Natural killer cell treated with Interleukin-12 subunit alpha and Interleukin-12 subunit beta and Interleukin-15 and Interleukin-18, amount 100 ng/mL, for 72 hours (primary cell): ENCODE measurements around the gene OPTC. TPM values are rescaled to one million over a fixed set of nuclear protein-coding genes. Genes with fewer than 3 reads are reported as not detected.
"Not testable (repeated sequence)": the region's sequence is repeated elsewhere in the genome, so short reads cannot be mapped to it uniquely, and the experiment has no call there.

ENCODE experiments used
- ATAC-seq, 2 donors: fragments of 150-1000 bp; cut with Tn5 transposase in 1 of 2; sonication (Bioruptor Pico), chemical (Tn5 transposase) in 1 of 2; 2 replicates each; pipeline ENCODE4 v1.10.0; 2021
- DNase-seq: peaks from one replicate; pipeline ENCODE4 v3.0.0; 2022; ENCODE audit warnings: low spot score
- H3K27ac Mint-ChIP-seq, 2 donors: 1 replicate in 1 of 2; 2 replicates in 1 of 2; pipeline ENCODE4 v1.8.0; 2022; ENCODE audit warnings: mixed read lengths in 2 of 2, mild to moderate bottlenecking in 1 of 2, moderate library complexity in 1 of 2
- H3K27me3 Mint-ChIP-seq, 2 donors: 1 replicate in 1 of 2; 2 replicates in 1 of 2; pipeline ENCODE4 v1.8.0; 2022; ENCODE audit warnings: mixed read lengths in 2 of 2
- H3K36me3 Mint-ChIP-seq: one replicate; pipeline ENCODE4 v1.8.0; 2022; ENCODE audit warnings: mixed read lengths
- H3K4me1 Mint-ChIP-seq, 2 donors: 1 replicate in 1 of 2; 2 replicates in 1 of 2; pipeline ENCODE4 v1.8.0; 2022; ENCODE audit warnings: low read depth in 2 of 2, mixed read lengths in 2 of 2, mild to moderate bottlenecking in 1 of 2
- H3K4me3 Mint-ChIP-seq: one replicate; pipeline ENCODE4 v1.8.0; 2022; ENCODE audit warnings: mixed read lengths
- H3K9me3 Mint-ChIP-seq: 2 replicates; pipeline ENCODE4 v1.8.0; 2022; ENCODE audit warnings: mixed read lengths
- total RNA-seq, 2 donors: library from RNA; stranded (reverse); gene quantifications; one replicate each; pipeline ENCODE4 v1.2.3, GENCODE V29; 2022

The OPTC gene
- total RNA-seq, 2 donors from 2014 or later: not detected

DNA sequence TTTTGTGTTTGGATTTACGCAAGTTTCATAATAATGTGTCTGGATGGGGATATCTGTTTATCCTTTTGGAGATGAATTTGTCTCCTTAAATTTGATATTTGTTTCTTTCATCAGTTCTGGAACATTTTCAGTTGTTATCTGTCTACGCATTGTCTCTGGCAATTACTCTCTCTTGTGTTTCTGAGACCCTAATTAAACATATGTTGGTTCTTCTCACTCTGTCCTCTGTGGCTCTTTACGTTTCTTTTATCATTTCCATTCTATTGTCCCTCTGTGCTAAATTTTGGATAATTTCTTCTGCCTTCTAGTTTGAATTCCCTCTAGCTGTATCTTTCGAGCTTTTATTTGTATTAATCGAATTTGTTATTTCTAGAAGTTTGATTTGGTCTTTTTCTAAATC lies 35.9 kb upstream of the OPTC start:
- H3K4me3 Mint-ChIP-seq: no peak overlapping the region
- DNase-seq (no peak), ATAC-seq (no peak)
- no peaks in the 10 kb centered on the region for H3K9me3 Mint-ChIP-seq
- no peaks in the 10 kb centered on the region for H3K4me1 Mint-ChIP-seq
- H3K27me3 Mint-ChIP-seq: peaks cover 23 to 33% of the 10 kb centered on the region in 2 donors
- no peaks in the 10 kb centered on the region for H3K36me3 Mint-ChIP-seq
- H3K27ac Mint-ChIP-seq: no peak overlapping the region

DNA sequence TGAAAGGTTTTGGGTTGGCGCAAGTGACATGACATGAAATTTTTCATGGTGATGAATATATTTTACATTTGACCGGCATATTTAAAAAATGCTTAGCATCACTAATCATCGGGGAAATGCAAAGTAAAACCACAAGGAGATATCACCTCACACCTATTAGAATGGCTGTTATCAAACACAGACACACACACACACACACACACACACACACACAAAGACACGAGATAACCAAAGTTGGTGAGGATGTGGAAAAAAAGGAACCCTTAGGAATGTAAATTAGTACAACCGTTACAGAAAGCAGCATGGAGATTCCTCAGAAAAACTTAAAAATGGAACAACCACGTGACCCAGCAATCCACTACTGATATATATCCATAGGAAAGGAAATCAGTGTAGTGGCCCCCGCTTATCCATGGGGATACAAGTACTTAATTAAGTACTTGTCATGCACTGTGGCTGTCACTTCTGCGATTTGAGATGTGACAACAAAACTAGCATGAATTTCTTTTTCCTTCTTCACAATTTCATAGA lies 34.2 kb upstream of the OPTC start:
- H3K9me3 Mint-ChIP-seq: no peaks in the 10 kb centered on the region
- H3K36me3 Mint-ChIP-seq: no peaks in the 10 kb centered on the region
- H3K4me1 Mint-ChIP-seq: no peaks in the 10 kb centered on the region
- ATAC-seq (no peak), DNase-seq (no peak)
- H3K27ac Mint-ChIP-seq: no peak overlapping the region
- peaks cover 28 to 43% of the 10 kb centered on the region in 2 donors for H3K27me3 Mint-ChIP-seq
- H3K4me3 Mint-ChIP-seq: no peak overlapping the region

DNA sequence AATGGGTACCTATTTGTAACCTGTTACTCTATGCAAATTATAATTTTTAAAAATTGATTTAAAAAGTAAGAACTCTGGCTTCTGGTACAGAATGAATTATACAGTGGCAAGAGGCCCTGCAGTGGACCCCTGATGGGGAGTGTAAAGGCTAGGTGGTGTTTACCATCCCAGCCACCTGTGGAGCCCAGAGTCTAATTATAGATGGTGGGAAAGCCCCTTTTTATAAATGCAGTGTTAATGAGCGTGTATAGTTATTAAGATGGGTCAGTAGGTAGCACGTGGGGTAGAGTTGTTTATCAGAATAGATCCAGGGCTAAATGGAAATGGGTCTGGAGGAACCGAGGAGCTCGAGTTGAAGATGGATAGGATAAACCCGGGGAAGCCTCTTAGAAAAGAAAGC lies 32.2 kb upstream of the OPTC start:
- ATAC-seq (no peak), DNase-seq (no peak)
- no peak overlapping the region for H3K4me3 Mint-ChIP-seq
- H3K27ac Mint-ChIP-seq: no peak overlapping the region
- H3K9me3 Mint-ChIP-seq: no peaks in the 10 kb centered on the region
- H3K27me3 Mint-ChIP-seq: peaks cover 26 to 42% of the 10 kb centered on the region in 2 donors
- H3K36me3 Mint-ChIP-seq: no peaks in the 10 kb centered on the region
- no peaks in the 10 kb centered on the region for H3K4me1 Mint-ChIP-seq

DNA sequence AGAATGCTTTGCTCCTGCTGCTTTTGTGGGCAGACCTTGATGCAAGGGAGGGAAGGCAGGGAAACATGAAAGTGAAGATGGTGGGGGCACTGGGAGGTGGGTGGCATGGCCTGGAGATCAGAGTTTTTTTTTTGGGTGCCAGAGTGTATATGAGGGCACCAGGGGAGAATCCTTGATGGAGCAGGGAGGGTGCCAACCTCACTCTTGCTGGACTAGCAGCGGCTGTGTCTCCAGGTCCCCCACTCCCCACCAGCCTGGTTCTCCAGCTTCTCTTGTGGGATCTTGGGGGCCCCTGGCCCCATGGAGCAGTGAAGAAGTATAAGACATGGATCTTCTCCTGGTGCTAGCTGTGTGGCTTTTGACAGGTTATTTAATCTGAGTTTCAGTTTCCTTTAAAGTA lies 31.8 kb upstream of the OPTC start:
- H3K9me3 Mint-ChIP-seq: no peaks in the 10 kb centered on the region
- H3K27ac Mint-ChIP-seq: no peak overlapping the region
- no peak overlapping the region for H3K4me3 Mint-ChIP-seq
- no peak for DNase-seq
- H3K27me3 Mint-ChIP-seq: peaks cover 28 to 42% of the 10 kb centered on the region in 2 donors
- H3K4me1 Mint-ChIP-seq: no peaks in the 10 kb centered on the region
- H3K36me3 Mint-ChIP-seq: no peaks in the 10 kb centered on the region
- ATAC-seq: no peak

DNA sequence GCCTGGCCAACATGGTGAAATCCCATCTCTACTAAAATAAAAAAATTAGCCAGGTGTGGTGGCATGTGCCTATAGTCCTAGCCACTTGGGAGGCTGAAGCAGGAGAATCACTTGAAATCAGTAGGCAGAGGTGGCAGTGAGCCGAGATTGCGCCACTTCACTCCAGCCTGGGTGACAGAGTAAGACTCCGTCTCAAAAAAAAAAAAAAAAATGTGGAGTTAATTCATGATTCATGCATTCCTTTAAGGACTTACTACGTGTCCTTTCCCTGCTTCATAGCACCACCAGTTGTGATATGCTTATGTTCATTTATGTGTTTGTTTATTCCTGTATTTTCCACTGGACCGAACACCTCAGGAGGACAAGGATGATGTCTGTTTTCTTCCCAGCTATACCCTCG lies 31.1 kb upstream of the OPTC start:
- Mint-ChIP-seq H3K36me3 (no peaks in the 10 kb centered on the region), H3K27me3 (peaks cover 30 to 40% of the 10 kb centered on the region in 2 donors), H3K4me3 (no peak overlapping the region), H3K9me3 (no peaks in the 10 kb centered on the region), H3K27ac (no peak overlapping the region), H3K4me1 (no peaks in the 10 kb centered on the region)
- ATAC-seq (no peak), DNase-seq (no peak)

DNA sequence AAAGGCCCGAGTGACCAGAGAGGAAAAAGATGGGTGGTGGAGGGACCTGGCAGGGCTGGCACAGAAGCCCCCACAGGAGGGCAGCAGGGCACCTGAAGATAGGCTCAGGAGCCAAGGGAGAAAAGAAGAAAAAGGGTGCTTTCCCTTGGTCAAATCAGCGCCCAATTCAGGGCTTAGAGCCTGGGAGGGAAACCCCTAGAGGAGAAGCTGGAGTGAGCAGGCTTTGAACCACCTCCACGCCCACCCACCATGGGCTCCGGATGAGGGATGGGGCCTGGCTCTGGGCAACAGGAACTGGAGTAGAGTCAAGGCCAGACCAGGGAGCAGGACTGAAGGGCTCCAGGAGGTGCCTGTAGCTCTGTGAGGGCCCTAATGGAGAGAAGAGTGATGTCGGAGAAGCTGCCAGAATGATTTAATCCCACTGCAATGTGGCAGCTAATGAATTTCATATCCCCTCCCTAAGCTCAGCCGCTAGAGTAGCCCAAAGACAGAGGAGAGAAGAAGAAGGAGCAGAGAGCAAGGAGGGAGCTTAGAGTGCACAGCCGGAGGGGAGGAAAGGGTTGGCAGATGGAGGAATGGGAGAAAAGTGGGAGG lies 30.4 kb upstream of the OPTC start:
- Mint-ChIP-seq H3K27ac (no peak overlapping the region), H3K4me3 (no peak overlapping the region), H3K27me3 (peaks cover 28 to 39% of the 10 kb centered on the region in 2 donors), H3K9me3 (no peaks in the 10 kb centered on the region), H3K36me3 (no peaks in the 10 kb centered on the region), H3K4me1 (no peaks in the 10 kb centered on the region)
- ATAC-seq (no peak), DNase-seq (no peak)

DNA sequence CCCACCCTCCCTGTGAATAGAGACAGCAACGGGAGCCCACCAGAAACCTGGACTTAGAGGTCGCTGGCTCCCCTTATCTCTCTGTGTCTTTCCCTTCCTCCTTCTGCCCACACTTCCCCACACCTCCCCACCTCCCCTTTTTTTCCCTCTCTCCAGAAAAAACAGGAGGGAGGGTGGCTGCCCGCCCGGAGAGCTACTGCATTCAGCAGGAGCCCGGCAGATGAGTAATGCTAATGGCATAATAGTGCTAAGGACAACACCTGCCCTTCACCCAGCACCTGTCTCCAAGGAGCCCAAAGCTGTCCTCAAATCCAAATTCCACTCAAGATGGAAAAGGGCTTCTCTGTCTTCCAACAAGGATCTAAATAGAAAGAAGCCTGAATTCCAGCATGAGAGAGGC lies 29.7 kb upstream of the OPTC start:
- peaks cover 25 to 40% of the 10 kb centered on the region in 2 donors for H3K27me3 Mint-ChIP-seq
- no peaks in the 10 kb centered on the region for H3K9me3 Mint-ChIP-seq
- H3K4me3 Mint-ChIP-seq: no peak overlapping the region
- H3K4me1 Mint-ChIP-seq: no peaks in the 10 kb centered on the region
- ATAC-seq (no peak), DNase-seq (no peak)
- no peak overlapping the region for H3K27ac Mint-ChIP-seq
- H3K36me3 Mint-ChIP-seq: no peaks in the 10 kb centered on the region

DNA sequence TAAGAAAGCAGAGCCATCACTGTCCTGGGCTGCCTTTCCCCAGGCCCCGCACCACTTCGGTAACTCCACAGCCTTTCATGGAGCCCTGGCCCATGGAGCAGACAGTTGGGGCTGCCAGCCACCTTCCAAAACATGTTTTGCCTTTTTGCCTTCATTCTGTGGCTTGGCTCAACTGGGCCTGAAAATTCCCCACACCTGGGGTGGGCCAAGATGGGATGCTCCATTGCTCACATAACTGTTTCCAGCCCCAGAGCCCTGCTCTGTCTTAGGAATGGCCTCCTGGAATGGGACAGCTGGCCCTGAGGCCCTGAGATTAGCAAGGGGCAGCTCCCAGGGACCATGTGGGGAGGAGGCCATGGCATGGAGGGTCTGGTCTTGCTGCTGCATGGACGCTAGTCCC lies 29.2 kb upstream of the OPTC start:
- no peak for DNase-seq
- no peaks in the 10 kb centered on the region for H3K9me3 Mint-ChIP-seq
- no peaks in the 10 kb centered on the region for H3K4me1 Mint-ChIP-seq
- H3K4me3 Mint-ChIP-seq: no peak overlapping the region
- no peaks in the 10 kb centered on the region for H3K36me3 Mint-ChIP-seq
- no peak for ATAC-seq
- no peak overlapping the region for H3K27ac Mint-ChIP-seq
- H3K27me3 Mint-ChIP-seq: peaks cover 25 to 40% of the 10 kb centered on the region in 2 donors

DNA sequence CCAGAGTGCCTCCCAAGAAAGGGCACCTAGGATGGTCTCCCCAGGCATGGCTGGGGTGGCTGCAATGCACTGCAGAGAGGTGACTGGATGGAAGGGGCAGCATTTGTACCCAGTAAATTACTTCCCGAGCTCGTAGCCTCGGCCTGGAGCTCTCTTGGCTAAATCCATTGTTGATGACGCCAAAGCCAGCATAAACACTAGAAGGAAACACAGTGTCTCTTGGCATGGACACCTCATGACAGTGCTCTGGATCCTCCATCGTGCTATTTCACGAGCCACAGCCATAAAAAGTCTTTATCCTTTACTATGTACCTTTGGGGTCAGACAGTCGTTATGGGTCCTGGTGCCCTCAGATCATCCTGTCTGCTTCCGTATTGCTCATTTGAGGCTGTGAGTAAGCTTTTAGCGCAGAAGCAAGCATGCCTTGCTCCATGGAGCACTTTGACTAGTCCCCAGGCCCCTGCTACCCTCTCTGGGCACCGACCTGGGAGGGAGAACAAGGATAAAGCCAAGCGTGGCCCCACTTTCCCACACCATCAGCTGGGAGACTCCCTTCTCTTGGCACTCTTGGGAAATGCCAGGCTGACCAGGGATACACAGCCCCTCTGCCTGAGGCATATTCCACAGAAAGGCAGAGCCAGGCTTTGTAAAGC lies 28.7 kb upstream of the OPTC start:
- no peak for ATAC-seq
- H3K4me1 Mint-ChIP-seq: no peaks in the 10 kb centered on the region

DNA sequence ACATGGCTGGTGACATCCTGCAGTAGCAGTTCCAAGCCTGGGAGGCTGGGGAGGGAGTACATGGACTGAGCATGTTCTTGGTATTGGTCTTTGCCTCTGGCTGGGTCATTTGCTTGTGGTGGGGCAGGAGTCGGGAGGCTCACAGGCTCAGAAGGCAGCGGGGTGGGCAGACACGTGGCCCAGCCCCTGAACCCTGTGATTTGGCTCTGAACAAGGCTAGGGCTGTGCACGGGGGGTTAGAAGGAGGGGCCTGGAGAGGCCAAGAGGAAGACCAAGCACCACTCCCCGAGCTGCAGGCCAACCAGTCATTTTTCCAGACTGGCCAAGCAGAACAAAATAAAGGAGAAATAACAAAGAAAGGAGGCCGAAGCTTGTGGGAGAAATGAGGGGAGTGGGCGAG lies 28.0 kb upstream of the OPTC start:
- DNase-seq (no peak), ATAC-seq (no peak)
- Mint-ChIP-seq H3K4me1 (no peaks in the 10 kb centered on the region), H3K27ac (no peak overlapping the region), H3K9me3 (no peaks in the 10 kb centered on the region), H3K4me3 (no peak overlapping the region), H3K27me3 (peaks cover 26 to 29% of the 10 kb centered on the region in 2 donors), H3K36me3 (no peaks in the 10 kb centered on the region)

More for the DNA sequence above, 28.7 kb upstream of the OPTC start:
- Mint-ChIP-seq H3K27me3 (peaks cover 27 to 35% of the 10 kb centered on the region in 2 donors), H3K27ac (no peak overlapping the region), H3K9me3 (no peaks in the 10 kb centered on the region), H3K4me3 (no peak overlapping the region), H3K36me3 (no peaks in the 10 kb centered on the region)
- DNase-seq: no peak

DNA sequence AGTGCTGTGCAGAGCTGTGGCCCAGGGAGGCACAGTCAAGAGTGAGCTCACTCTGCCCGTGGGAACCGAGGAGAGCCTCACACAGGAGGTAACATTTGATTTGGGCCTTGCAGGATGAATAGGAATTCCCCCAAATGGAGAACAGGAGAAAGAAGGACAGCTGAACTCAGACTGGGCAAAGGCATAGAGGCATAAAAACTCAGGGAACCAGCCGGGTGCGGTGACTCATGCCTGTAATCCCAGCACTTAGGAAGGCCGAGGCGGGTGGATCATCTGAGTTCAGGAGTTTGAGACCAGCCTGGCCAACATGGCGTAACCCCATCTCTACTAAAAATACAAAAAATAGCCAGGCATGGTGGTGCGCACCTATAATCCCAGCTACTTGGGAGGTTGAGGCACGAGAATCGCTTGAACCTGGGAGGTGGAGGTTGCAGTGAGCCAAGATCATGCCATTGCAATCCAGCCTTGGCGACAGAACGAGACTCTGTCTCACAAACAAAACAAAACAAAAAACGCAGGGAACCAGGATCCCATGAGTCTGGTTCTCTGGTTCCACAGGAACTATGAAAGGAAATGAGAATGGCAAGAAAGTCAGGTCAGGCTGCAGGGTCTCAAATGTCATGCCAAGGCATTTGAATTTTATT lies 26.9 kb upstream of the OPTC start:
- H3K27ac Mint-ChIP-seq, DNase-seq, H3K36me3 Mint-ChIP-seq, ATAC-seq, H3K4me1 Mint-ChIP-seq, H3K9me3 Mint-ChIP-seq, H3K4me3 Mint-ChIP-seq: not testable (repeated sequence)
- H3K27me3 Mint-ChIP-seq: peaks cover 19 to 25% of the 10 kb centered on the region in 2 donors

DNA sequence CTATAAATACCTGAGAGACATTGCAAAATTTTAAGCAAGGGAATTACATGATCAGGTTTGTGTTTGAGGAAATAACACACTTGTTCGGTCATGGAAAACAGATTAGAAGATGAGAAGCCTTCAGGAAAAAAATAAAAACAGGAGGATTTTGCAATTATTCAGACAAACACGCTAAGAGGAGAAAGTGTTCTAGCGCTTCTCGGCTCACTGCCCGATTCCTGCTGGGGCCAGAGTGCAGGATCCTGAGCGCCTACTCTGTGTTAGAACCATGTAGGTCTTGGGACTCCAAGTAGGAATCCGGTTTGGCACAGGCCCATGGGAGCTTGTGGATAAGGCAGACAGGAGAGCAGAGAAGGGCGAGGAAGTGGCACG lies 26.4 kb upstream of the OPTC start:
- Mint-ChIP-seq H3K27me3 (peaks cover 18 to 28% of the 10 kb centered on the region in 2 donors), H3K27ac (no peak overlapping the region), H3K9me3 (no peaks in the 10 kb centered on the region), H3K4me3 (no peak overlapping the region), H3K36me3 (no peaks in the 10 kb centered on the region), H3K4me1 (no peaks in the 10 kb centered on the region)
- ATAC-seq: no peak
- DNase-seq: no peak

DNA sequence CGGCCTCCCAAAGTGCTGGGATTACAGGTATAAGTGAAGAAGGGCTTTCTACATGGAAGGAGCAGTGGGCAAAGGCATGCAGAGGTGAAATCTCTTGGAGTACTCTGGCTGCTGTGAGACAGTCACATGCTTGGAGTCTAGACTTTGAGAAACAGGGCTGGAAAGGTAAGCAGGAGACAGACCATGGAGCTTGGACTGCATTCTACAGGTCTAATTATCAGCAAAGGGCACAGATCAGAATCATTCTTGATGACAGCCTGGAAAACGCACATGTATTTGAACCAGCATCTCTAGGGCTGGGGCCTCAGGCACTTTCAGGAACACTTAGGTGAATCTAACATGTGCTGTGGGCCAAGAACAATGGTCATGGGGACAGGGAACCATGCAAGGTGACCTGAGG lies 25.6 kb upstream of the OPTC start:
- Mint-ChIP-seq H3K9me3 (no peaks in the 10 kb centered on the region), H3K27me3 (peaks cover 17 to 28% of the 10 kb centered on the region in 2 donors), H3K4me3 (no peak overlapping the region), H3K36me3 (no peaks in the 10 kb centered on the region), H3K27ac (no peak overlapping the region), H3K4me1 (no peaks in the 10 kb centered on the region)
- DNase-seq (no peak), ATAC-seq (no peak)

DNA sequence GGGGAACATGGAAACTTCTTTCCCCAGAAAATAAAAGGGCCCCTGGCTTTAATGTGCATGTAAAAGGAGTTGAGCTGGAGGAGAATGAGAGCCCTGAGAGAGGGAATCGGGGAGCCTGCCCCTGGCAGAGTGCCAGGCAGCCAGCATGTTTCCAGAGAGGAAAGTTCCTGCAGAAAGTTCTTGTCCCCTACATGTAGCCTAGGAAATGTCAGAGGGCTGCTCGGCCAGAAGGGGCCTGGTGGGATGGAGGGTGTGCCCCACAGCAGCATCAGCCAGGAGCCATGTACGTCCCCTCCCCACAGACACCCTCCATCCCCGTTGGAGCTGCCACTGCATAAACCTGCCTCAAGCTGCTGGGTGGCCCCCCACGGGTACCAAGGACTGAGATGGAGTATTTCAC lies 23.7 kb upstream of the OPTC start:
- no peak for ATAC-seq
- H3K4me1 Mint-ChIP-seq: no peaks in the 10 kb centered on the region
- H3K4me3 Mint-ChIP-seq: no peak overlapping the region
- H3K36me3 Mint-ChIP-seq: no peaks in the 10 kb centered on the region
- H3K9me3 Mint-ChIP-seq: no peaks in the 10 kb centered on the region
- no peak for DNase-seq
- H3K27ac Mint-ChIP-seq: no peak overlapping the region
- H3K27me3 Mint-ChIP-seq: peaks cover 17 to 20% of the 10 kb centered on the region in 2 donors
